IPS-18c (cell line): Measurements from ENCODE around the gene LENG1.
"Not testable (repeated sequence)": the region's sequence is repeated elsewhere in the genome, so short reads cannot be mapped to it uniquely, and the experiment has no call there.

ENCODE experiments used
- H3K4me3 ChIP-seq: 2 replicates; pipeline ENCODE4 v1.7.0; 2013; ENCODE audit warnings: low read depth, mild to moderate bottlenecking, low read length, moderate library complexity; ENCODE audit not compliant: insufficient read depth
- H3K9me3 ChIP-seq: one replicate; pipeline ENCODE4 v1.6.1; 2013; ENCODE audit warnings: mild to moderate bottlenecking, low read length, moderate library complexity; ENCODE audit not compliant: control insufficient read depth, insufficient read depth

The LENG1 gene

GRCh38 chr19:54173359-54173699, 13.8 kb upstream of the LENG1 start:
- Histone ChIP-seq H3K4me3 (no peak overlapping the region; the same call in 1 of the 2 replicates), H3K9me3 (no peaks in the 10 kb centered on the region)

DNA sequence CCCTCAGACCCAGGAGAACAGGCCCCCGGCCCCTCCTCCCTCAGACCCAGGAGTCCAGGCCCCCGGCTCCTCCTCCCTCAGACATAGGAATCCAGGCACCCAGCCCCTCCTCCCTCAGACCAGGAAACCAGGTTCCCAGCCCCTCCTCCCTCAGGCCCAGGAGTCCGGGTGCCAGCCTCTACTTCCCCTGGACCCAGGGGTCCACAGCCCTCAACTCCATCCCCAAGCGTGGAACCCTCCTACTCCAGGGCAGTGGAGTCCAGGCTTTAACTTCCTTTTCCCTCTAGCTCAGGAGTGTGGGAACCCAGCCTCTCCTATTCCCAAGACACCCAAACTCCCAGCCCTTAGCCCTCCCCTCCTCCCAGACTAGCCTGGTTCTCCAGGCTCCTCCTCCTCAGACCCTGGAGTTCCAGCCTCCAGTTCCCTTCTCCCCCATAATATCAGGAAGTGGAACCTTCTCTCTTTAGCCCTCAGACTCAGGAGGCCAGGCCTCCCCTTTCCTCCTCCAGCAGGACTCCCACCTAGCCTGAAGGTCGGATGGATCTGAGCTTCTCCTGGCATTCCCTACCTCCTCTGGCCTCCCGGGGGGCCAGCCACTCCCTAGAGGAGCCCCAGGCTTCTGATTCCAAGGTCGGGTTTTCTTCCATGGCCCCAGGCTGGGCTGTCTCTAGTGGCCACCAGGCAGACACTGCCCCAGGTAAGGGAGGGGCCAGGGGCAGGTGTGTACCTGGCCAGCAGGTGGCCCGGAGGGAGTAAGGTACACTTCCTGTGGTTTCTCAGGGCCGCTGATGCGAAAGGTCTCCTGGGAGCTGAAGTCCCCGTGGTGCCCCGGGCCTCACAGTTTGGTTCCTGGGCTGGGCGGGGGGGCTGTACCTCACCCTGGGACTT, 13.2 kb upstream of the LENG1 start, which contains the start of gene TMC4:
TMC4 (minus strand) TSS at position 690 of the 888 bp plus-strand sequence; CDS start at position 647, 43 bp downstream.
- no peaks in the 10 kb centered on the region for H3K9me3 ChIP-seq
- peak within 1 kb of the TSS; percentile 55 for H3K4me3 ChIP-seq

DNA sequence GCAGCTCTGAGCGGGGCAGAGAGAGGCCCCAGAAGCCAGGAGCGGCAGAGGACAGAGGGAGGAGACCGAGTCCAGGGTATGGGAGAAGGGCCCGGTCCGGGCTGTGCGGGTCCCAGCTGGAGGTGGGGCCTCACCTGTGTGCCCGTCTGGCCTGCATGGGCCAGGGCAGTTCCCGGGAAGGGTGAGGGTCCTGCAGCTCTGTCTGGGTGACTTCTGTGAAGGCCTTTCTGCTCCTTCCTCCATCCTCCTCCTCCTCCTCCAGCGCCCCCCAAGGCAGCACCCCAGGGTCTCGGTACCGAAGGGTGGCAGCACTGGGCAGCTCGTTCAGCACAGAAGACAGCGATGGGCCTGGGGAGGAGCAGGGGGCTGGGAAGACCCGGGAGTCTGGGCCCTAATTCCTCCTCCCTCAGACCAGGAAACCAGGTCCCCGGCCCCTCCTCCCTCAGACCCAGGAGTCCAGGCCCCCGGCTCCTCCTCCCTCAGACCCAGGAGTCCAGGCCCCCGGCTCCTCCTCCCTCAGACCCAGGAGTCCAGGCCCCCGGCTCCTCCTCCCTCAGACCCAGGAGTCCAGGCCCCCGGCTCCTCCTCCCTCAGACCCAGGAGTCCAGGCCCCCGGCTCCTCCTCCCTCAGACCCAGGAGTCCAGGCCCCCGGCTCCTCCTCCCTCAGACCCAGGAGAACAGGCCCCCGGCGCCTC, 12.4 kb upstream of the LENG1 start:
- H3K4me3 ChIP-seq, H3K9me3 ChIP-seq: not testable (repeated sequence)

DNA sequence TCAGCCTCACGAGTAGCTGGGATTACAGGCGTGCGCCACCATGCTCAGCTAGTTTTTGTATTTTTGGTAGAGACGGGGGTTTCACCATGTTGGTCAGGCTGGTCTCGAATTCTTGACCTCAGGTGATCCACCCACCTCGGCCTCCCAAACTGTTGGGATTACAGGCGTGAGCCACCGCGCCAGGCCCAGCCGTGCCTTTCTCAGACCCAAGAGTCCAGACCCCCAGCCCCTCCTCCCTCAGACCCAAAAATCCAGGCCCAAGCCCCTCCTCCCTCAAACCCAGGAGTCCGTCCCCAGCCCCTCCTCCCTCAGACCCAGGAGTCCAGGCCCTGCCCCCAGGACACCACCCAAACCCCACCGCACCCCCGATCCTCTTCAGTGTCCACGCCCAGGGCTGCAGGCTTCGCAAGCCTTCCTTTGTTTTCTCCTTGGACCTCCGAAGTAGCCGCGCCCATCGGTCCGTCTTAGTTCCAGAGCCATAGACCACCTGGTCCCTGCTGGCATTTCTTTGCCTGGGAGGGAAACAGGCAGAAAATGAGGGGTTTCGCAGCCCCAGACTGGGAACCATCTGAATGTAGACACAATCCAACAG, 9.7 kb upstream of the LENG1 start:
- H3K4me3 ChIP-seq: no peak overlapping the region; the same call in 1 of the 2 replicates
- H3K9me3 ChIP-seq: no peaks in the 10 kb centered on the region

GRCh38 chr19:54168174-54168917, 8.8 kb upstream of the LENG1 start:
- H3K4me3 ChIP-seq: no peak overlapping the region

DNA sequence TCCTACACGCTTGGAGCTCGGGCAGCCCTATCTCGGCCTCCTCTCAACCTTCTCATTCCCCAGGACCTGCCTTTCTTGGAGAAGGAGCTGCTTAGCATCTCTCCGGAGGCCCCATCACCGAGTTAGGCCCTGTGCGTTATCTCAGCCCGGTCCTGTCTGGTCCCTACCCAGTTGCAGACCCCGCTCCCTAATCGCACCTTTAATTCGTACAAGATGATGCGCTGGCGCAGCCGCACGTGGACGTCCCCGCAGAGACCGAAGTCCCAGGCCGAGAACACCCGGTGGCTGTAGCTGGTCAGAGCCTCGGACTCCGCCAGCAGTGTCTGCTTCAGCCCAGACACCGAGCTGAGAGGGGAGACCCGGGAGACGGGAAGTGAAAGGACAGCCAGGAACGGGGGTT, 5.7 kb upstream of the LENG1 start:
- Histone ChIP-seq H3K9me3 (no peaks in the 10 kb centered on the region), H3K4me3 (no peak overlapping the region)

More at GRCh38 chr19:54168174-54168917, 8.8 kb upstream of the LENG1 start:
- H3K9me3 ChIP-seq: no peaks in the 10 kb centered on the region

DNA sequence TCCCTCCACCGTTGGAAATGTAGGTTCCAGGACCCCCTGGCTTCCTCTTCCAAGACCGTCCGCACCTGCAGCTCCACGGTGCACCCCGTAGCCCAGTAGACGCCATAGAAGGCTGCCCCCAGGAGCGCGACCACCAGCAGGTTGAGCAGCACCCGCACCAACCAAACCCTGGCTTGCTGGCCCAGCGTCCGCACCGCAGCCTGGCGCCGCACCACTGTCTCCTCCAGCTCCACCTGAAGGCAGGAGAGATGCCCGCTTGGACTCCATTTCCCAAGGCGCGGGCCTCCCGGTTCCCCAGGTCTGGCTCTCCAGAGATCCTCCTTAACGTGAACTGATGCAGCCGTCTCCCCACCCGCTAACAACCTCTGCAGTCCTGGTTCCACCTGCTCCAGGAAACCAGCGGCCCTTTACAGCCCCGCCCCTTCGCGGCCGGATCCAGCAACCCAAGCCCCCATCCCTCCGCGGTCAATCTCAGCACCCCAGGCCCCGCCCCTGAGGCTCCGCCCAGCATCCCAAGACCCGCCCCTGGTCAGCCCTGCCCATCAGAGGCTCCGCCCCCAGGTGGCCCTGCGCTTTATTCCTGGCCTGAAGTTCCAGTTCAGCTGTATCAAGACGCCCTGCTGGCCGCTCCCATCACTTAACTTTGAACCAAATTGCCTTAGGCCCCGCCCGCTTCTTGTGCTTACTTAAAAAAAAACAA, 5.0 kb upstream of the LENG1 start:
- Histone ChIP-seq H3K4me3 (peak overlapping the region; percentile 38; the same call in 1 of the 2 replicates), H3K9me3 (no peaks in the 10 kb centered on the region)

- Histone ChIP-seq H3K4me3 (peak overlapping the region; percentile 46; the same call in 1 of the 2 replicates), H3K9me3 (no peaks in the 10 kb centered on the region)
Observed at GRCh38 chr19:54162884-54163283, 3.4 kb upstream of the LENG1 start.

GRCh38 chr19:54162241-54162805, 2.8 kb upstream of the LENG1 start:
- Histone ChIP-seq H3K9me3 (no peaks in the 10 kb centered on the region), H3K4me3 (peak overlapping the region; percentile 46)

DNA sequence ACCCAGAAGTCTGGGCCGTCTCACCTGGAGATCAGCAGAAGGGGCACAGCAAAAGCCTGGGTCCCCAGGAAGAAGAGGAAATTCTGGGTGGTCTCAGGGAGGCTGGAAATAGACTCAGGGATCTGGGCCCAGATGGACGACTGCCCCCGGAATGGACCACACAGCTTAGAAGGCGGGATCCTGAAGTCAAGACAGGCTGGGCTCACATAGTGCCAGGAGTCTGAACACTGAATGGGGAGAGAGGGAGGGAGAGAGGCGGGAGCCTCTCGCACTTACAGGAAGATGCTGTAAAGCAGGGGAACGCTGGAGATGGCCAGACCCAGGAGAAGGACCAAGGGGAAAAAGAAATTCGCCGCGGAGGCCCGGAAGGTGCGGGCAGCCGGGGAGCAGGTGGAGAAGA, 1.3 kb upstream of the LENG1 start:
- Histone ChIP-seq H3K4me3 (peak overlapping the region; percentile 88; the same call in 1 of the 2 replicates), H3K9me3 (no peaks in the 10 kb centered on the region)

GRCh38 chr19:54160182-54160811, 776 bp upstream of the LENG1 start:
- peak overlapping the region; percentile 88 for H3K4me3 ChIP-seq
- no peaks in the 10 kb centered on the region for H3K9me3 ChIP-seq

GRCh38 chr19:54158812-54159351, 639 bp downstream of the LENG1 start:
- Histone ChIP-seq H3K9me3 (no peaks in the 10 kb centered on the region), H3K4me3 (peak overlapping the region; percentile 90)

DNA sequence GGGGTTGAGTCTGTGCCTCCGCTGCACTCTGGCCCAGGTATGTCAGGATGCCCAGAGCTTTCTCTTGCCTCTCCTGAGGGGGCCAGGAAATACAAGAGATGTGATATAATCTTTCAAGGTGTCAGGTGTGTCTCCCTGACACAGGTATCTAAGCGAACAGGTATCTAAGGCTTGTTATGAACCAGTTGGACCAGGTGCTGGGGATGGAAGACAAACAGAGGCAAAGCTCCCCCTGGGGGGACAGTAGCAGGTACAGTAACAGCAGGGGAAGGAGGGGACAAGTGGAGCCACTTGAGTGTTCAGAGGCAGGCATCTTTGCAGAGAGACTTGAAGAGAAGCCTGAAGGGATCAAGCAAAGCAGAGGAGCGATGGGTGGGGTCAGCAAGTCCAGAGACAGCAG, 2.6 kb downstream of the LENG1 start:
- Histone ChIP-seq H3K4me3 (no peak overlapping the region), H3K9me3 (no peaks in the 10 kb centered on the region)

- H3K9me3 ChIP-seq: no peaks in the 10 kb centered on the region
- no peak overlapping the region for H3K4me3 ChIP-seq
Observed at GRCh38 chr19:54156490-54156889, 3.0 kb downstream of the LENG1 start.

GRCh38 chr19:54155694-54156093, 3.8 kb downstream of the LENG1 start:
- Histone ChIP-seq H3K4me3 (no peak overlapping the region), H3K9me3 (no peaks in the 10 kb centered on the region)
